Measurements from ENCODE around the gene AFF3. TPM values are rescaled to one million over a fixed set of nuclear protein-coding genes. Genes with fewer than 3 reads are reported as not detected.

Gene AFF3
- total and polyA plus RNA-seq, 2 experiments from 2014 or later = 7.3 to 7.8 TPM

GRCh38 chr2:99805930-99806476, 336.4 kb downstream of the AFF3 start:
- H3K9me2 ChIP-seq (replicated peaks; ENCODE audit: insufficient read depth) = no peaks in the 10 kb centered on the region
- no peaks in the 10 kb centered on the region for H4K20me1 ChIP-seq (ENCODE audit: insufficient read depth, poor library complexity, severe bottlenecking)
- no peaks in the 10 kb centered on the region for H3K4me1 ChIP-seq (ENCODE audit: insufficient read depth)
- H3K36me3 ChIP-seq (replicated peaks; ENCODE audit: insufficient read depth, low read depth) = no peaks in the 10 kb centered on the region
- no peak overlapping the region for H3K4me2 ChIP-seq
- H3K27me3 ChIP-seq = no peaks in the 10 kb centered on the region
- no peak overlapping the region for H3K4me3 ChIP-seq
- TF ChIP-seq EZH2 (IDR thresholded peaks at IDR 0.05; ENCODE audit: borderline replicate concordance) (no peak), EZH2phosphoT487 (IDR thresholded peaks at IDR 0.05; ENCODE audit: low read depth, severe bottlenecking, unreplicated experiment) (no peak)
- TF ChIP-seq, protein P1, sequence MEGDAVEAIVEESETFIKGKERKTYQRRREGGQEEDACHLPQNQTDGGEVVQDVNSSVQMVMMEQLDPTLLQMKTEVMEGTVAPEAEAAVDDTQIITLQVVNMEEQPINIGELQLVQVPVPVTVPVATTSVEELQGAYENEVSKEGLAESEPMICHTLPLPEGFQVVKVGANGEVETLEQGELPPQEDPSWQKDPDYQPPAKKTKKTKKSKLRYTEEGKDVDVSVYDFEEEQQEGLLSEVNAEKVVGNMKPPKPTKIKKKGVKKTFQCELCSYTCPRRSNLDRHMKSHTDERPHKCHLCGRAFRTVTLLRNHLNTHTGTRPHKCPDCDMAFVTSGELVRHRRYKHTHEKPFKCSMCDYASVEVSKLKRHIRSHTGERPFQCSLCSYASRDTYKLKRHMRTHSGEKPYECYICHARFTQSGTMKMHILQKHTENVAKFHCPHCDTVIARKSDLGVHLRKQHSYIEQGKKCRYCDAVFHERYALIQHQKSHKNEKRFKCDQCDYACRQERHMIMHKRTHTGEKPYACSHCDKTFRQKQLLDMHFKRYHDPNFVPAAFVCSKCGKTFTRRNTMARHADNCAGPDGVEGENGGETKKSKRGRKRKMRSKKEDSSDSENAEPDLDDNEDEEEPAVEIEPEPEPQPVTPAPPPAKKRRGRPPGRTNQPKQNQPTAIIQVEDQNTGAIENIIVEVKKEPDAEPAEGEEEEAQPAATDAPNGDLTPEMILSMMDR (IDR thresholded peaks at IDR 0.05; ENCODE audit: poor library complexity) = no peak
- no peak overlapping the region for H3K27ac ChIP-seq
- no peak overlapping the region for H2AFZ ChIP-seq
- H3K9me3 ChIP-seq (ENCODE audit: low read depth) = no peaks in the 10 kb centered on the region
- 92% methylated on average over 5 of the region's 5 CpGs for WGBS (ENCODE audit: low lambda C conversion rate, missing lambda C conversion rate)
- no peaks in the 10 kb centered on the region for H3K79me2 ChIP-seq
- DNase-seq (ENCODE audit: low spot score) = no peak

DNA sequence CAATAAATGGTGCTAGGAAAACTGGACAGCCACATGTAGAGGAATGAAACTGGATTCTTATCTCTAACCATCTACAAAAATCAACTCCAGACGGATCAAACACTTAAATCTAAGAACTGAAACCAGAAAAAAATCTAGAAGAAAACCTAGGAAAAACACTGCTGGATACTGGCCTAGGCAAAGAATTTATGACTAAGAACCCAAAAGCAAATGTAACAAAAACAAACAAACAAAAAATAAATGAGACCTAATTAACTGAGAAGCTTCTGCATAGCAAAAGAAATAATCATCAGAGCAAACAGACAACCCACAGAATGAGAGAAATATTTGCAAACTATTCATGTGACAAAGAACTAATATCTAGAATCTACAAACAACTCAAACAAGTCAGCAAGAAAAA, 338.5 kb downstream of the AFF3 start:
- TF ChIP-seq EZH2 (IDR thresholded peaks at IDR 0.05; ENCODE audit: borderline replicate concordance) (no peak), EZH2phosphoT487 (IDR thresholded peaks at IDR 0.05; ENCODE audit: low read depth, severe bottlenecking, unreplicated experiment) (no peak)
- TF ChIP-seq, protein P1 (IDR thresholded peaks at IDR 0.05; ENCODE audit: poor library complexity) = no peak
- Histone ChIP-seq H3K79me2 (no peaks in the 10 kb centered on the region), H2AFZ (no peak overlapping the region), H3K27ac (no peak overlapping the region), H3K4me2 (no peak overlapping the region), H3K9me3 (ENCODE audit: low read depth) (peaks cover 1% of the 10 kb centered on the region), H3K4me1 (ENCODE audit: insufficient read depth) (no peaks in the 10 kb centered on the region), H3K36me3 (replicated peaks; ENCODE audit: insufficient read depth, low read depth) (no peaks in the 10 kb centered on the region), H4K20me1 (ENCODE audit: insufficient read depth, poor library complexity, severe bottlenecking) (no peaks in the 10 kb centered on the region), H3K27me3 (no peaks in the 10 kb centered on the region), H3K9me2 (replicated peaks; ENCODE audit: insufficient read depth) (no peaks in the 10 kb centered on the region), H3K4me3 (no peak overlapping the region)
- no peak for DNase-seq (ENCODE audit: low spot score)
- 60% methylated on average over 1 of the region's 1 CpG for WGBS (ENCODE audit: low lambda C conversion rate, missing lambda C conversion rate)

DNA sequence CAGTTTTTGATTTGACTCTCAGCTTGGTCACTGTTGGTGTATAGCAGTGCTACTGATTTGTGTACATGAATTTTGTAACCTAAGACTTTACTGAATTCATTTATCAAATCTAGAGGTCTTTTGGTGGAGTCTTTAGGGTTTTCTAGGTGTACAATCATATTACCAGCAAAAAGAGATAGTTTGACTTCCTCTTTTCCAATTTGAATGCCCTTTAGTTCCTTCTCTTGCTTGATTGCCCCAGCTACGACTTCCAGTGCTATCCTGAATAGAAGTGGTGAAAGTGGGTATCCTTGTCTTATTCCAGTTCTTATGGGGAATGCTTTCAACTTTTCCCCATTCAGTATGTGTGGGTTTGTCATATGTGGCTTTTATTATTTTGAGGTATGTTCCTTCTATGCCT, 339.7 kb downstream of the AFF3 start:
- H3K27me3 ChIP-seq = no peaks in the 10 kb centered on the region
- no peak overlapping the region for H3K4me3 ChIP-seq
- H3K4me2 ChIP-seq = no peak overlapping the region
- H3K9me2 ChIP-seq (replicated peaks; ENCODE audit: insufficient read depth) = no peaks in the 10 kb centered on the region
- H3K27ac ChIP-seq = no peak overlapping the region
- H3K9me3 ChIP-seq (ENCODE audit: low read depth) = peaks cover 5% of the 10 kb centered on the region
- no peaks in the 10 kb centered on the region for H3K4me1 ChIP-seq (ENCODE audit: insufficient read depth)
- TF ChIP-seq EZH2 (IDR thresholded peaks at IDR 0.05; ENCODE audit: borderline replicate concordance) (no peak), EZH2phosphoT487 (IDR thresholded peaks at IDR 0.05; ENCODE audit: low read depth, severe bottlenecking, unreplicated experiment) (no peak)
- TF ChIP-seq, protein P1 (IDR thresholded peaks at IDR 0.05; ENCODE audit: poor library complexity) = no peak
- no peaks in the 10 kb centered on the region for H3K36me3 ChIP-seq (replicated peaks; ENCODE audit: insufficient read depth, low read depth)
- DNase-seq (ENCODE audit: low spot score) = no peak
- H3K79me2 ChIP-seq = no peaks in the 10 kb centered on the region
- H4K20me1 ChIP-seq (ENCODE audit: insufficient read depth, poor library complexity, severe bottlenecking) = no peaks in the 10 kb centered on the region
- WGBS (ENCODE audit: low lambda C conversion rate, missing lambda C conversion rate) = 96% methylated on average over 1 of the region's 1 CpG
- H2AFZ ChIP-seq = no peak overlapping the region

Data from hepatocyte (in vitro differentiated cells).